Measurements from ENCODE around the gene KRT81.
"Not testable (repeated sequence)": the region's sequence is repeated elsewhere in the genome, so short reads cannot be mapped to it uniquely, and the experiment has no call there.

Gene KRT81

DNA sequence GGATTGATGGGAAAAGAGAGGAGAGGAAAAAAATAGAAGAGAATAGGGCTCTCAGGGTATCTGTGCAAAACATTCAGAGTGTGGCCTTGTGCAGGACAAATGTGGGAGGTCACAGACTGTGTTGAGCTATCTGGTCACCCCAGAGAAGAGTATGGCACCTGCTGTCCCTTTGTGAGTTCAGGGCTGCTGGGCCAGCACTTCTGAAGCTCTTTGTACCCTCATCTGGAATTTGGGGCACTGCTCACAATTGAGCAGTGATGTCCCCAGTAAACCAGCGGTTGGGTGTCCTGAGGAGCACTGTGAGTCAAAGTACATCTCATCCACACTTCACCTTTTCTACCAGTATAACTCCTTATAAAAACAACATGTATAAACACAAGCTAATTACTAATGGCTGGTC is 2.6 kb upstream of the KRT81 start:
- no peak for DNase-seq

DNA sequence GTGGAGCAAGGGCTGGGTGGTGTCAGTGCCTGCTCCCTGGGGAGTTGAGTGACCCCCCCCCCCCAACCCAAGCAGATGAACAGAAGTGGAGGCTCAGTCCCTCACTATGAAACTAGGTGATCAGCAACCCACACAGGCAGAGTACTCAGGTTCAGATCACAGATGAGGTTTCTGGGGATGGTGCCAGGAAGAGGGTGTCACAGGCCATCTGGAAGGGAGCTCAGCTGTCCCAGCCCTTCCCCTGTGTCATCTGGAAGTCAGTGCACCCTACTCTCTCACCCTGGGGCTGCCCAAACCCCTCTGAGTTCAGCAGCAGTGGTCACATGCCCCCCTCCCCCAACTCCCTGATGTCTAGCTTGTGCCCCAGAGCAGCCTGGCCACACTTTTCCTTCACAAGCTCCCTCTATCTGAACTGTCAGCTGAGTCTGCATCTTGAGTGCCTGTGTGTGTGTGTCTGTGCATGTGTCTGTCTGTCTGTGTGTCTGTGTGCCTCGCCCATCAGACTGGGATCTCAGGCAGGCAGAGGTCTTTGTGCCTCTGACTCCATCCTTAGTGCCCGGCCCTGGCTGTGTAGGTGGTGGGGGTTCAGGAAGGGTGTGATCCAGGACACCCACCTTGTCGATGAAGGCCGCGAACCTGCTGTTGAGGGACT is 725 bp downstream of the KRT81 start:
- not testable (repeated sequence) for DNase-seq

DNA sequence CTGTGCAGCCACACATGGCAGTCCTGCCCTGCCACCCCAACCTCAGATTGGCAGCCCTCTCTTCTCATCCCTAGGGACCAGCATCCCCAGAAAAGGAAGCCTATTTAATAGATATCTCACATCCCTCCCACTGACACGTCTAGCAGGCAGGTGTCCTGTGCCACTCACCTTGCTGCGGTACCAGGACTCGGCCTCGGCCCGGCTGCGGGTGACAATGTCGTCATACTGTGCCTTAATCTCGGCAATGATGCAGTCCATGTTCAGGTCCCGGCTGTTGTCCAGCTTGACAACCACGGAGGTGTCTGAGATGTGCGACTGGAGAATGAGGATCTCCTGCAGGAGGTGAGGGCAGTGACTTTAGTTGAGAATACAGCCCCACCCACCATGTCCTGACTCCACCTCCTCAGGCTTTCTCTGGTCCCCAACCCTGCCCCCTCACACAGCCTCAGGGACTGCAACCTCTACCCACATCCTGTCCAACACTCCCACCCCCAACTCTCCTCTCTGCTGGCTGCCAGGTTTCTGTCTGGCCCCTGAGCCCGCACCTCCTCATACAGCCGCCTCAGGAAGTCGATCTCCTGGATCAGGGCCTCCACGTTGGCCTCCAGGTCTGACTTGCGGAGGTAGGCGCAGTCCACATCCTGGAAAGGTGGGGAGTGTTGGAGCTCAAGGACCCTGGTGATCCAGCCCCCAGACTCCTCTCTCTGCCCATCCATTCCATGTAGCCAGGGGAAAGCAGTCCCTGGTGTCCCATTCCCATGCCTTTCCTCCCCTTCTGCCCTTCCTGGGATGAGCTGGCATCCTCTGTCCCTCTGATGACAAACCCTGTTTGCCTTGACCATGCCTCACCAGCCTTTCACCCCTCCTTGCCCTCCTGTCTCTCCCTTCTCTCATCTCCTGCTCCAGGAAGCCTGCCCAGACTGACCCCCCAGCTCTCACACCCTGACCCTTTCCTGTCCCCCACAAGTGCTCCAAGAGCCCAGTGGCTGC is 3.2 kb downstream of the KRT81 start:
- not testable (repeated sequence) for DNase-seq

GRCh38 chr12:52286857-52287785 is 4.2 kb downstream of the KRT81 start:
- not testable (repeated sequence) for DNase-seq

GRCh38 chr12:52285851-52286530 is 5.3 kb downstream of the KRT81 start:
- DNase-seq = no peak

DNA sequence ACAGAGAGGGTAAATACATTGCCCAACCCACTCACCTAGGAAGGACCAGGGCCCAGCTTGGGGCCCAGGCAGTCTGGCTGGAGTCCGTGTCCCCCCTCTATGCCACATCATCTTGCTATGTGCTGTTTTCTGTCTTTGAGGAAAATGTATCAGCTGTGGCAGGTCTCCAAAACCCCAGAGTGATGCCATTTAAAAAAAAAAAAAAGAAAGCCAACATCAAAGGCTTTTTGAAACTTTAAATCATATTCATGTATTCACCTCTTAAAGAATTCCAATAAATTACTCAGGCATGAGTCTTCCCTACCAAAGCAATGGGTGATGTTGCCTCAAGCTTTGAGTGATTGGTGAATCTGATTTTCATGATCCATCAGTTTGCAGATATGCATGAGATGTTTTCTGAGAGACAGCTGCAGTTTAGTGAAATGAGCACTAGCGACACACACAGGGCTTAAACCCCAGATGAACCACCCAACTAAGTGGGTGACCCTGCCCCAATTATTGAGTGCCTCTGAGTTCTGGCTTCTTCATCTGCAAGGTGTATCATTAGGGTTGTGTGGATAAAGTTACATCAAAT is 6.1 kb downstream of the KRT81 start:
- DNase-seq = no peak

- no peak for DNase-seq
Observed at GRCh38 chr12:52284562-52285171, 6.7 kb downstream of the KRT81 start.

GRCh38 chr12:52280796-52281560 is 10.4 kb downstream of the KRT81 start:
- no peak for DNase-seq

DNA sequence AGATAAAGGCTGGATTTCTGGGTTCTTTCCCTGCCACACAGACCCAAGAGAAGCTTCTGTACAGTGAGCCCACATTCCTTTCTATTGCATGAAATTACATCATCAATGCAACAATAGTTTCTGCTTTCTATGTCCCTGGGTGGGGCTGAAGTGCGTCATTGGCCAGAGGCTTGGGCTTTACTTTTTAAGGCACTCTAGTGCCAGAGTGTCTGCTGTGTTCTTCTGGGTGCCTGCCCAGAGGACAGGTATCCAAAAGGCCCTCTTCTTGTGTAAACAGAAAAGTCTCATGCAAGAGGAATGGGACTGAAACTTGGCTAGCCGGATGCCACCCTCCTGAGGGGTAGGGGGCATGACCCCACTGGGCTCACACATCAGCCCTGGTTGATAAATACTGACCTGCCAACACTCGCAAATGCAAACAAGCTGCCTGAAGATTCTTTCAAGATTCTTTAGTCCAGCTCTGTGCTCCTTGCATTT is 11.0 kb downstream of the KRT81 start:
- DNase-seq = no peak

DNA sequence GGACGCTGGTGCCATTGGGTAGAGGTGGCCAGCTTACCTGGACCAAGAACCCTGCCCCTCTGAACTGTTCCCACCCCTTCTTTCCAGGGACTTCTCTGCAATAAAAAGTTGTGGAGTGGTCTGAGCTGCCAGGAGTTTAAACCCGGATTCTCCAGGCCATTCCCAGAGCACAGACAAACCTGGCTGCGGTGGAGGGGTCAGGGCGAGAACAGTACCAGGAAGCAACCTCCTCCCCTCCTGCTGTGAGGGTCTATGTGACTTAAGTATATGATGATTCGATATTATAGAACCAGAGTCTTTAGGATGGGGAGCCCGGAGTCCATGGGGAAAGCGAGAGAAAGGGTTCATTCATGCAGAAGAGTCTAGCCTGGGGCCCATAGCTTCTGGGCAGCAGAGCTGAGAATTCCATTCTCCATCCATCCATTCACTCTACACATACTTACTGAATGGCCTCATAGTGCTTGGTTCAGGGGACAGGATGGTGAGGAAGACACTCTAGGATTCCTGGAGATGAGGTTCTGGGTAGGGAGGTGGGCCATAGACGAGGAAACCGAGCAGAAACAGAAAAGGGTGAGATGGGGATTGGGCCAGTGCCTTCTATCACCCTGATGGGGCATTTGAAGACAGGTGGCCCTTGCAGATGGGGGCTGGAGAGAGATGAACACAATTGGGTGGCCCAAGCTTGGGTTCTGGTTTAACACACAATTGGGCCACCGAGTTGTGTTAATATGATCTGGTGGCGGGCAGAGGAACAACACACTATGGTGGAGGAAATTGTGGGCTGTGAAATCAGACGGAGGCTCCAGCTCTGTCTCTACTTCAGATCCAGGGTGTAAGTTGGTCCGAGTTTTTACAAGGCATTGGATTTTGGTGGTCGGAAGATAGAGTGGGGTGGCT is 11.7 kb downstream of the KRT81 start:
- no peak for DNase-seq

- DNase-seq = peak; percentile 14 to 68
Observed at GRCh38 chr12:52278575-52279421, 12.5 kb downstream of the KRT81 start.

- no peak for DNase-seq
Observed at GRCh38 chr12:52277486-52278245, 13.7 kb downstream of the KRT81 start.

GRCh38 chr12:52275686-52276085 is 15.6 kb downstream of the KRT81 start:
- DNase-seq = no peak

- DNase-seq = no peak
Observed at GRCh38 chr12:52274521-52275120, 16.7 kb downstream of the KRT81 start, which contains the start of gene KRT86. KRT86 (plus strand) TSS chr12:52274645; CDS start chr12:52301917, 27,272 bp downstream.

DNA sequence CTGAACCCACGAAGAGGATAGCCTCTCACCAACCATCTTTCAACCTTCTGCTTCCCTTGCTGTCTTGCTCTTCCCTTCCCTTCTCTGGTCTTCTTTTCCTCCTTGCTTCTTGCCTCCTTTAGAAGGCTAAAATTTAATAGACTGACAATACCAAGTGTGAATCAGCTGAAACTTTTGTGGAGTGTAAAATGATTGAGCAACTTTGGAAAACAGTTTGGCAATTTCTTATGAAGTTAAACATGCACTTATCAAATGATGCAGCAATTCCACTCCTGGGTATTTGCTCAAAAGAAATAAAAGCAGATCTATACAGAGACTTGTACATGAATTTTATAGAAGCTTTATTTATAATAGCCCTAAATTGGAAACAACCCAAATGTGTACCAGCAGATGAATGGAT is 20.2 kb downstream of the KRT81 start:
- no peak for DNase-seq

DNA sequence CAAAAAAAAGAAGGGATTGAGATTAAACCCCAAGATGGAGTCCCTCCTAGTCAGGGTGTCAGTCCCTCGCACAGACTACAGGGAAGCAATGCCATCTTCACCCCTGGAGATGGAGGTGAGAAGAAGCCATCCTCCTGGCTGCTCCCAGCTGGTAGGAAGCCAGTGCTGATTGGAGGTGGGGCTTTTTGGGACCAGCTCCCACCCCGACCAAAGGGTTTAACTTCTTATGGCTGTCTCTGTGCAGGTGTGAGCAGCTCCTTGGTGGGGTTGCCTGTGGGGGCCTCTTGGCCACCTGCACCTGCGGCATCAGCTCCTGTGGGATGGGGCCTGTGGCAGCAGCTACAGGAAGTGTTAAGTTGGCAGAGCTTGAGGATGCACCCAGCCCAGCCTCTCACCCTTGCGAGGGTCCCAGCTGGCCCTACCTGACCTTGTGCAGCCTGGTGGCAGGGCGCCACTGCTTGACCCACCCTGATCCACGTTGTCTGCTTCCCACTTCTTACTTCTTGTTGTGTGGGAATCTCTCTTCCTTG is 20.7 kb downstream of the KRT81 start:
- no peak for DNase-seq

- no peak for DNase-seq
Observed at GRCh38 chr12:52268212-52268611, 23.1 kb downstream of the KRT81 start.

Measured in hippocampal formation (tissue), 2 donors.